Naive thymus-derived CD4-positive, alpha-beta T cell (primary cell): ENCODE data around the gene C1QTNF1. TPM values are rescaled to one million over a fixed set of nuclear protein-coding genes. Genes with fewer than 3 reads are reported as not detected.

ENCODE experiments used
- polyA plus RNA-seq, 2 donors: library from polyadenylated mRNA; unstranded; fragments of 300-500 nt; fragmentation: Illumina TruSeq; gene quantifications; one replicate each; pipeline ENCODE4 v1.2.3, GENCODE V29; 2021
- total RNA-seq, 6 experiments: library from RNA in 5 of 6; stranded (reverse) in 5 of 6; gene quantifications; 1 replicate in 5 of 6; 2 replicates in 1 of 6; pipeline ENCODE4 v1.2.3 and lab custom pipeline; 2021 to 2026

C1QTNF1 gene
- total and polyA plus RNA-seq, 7 experiments from 2014 or later = 0.10 TPM; not detected in 6

Other genes with a start within 250 kb of the C1QTNF1 start
- gene CYTH1, start 241.9 kb upstream of the C1QTNF1 start, total RNA-seq = 100 to 1,000 TPM; 297 to 452 (median 420) TPM
- gene CYTH1, start 241.9 kb upstream of the C1QTNF1 start, polyA plus RNA-seq = 100 to 1,000 TPM; 314 to 395 TPM
- 100 to 1,000 TPM; 107 to 414 (median 154) TPM for gene USP36, start 183.4 kb upstream of the C1QTNF1 start, total RNA-seq
- 10 to 100 TPM; 37.4 to 46.9 TPM for gene USP36, start 183.4 kb upstream of the C1QTNF1 start, polyA plus RNA-seq
- 10 to 100 TPM in 1 of 5 experiments, 1 to 10 TPM in 1, under 1 TPM in 2, not detected in 1; 0.19 to 14.1 (median 1.8) TPM for gene CEP295NL, start 121.0 kb upstream of the C1QTNF1 start, total RNA-seq
- not detected for gene CEP295NL, start 121.0 kb upstream of the C1QTNF1 start, polyA plus RNA-seq
- gene TIMP2, start 98.8 kb upstream of the C1QTNF1 start, total RNA-seq = 10 to 100 TPM in 1 of 5 experiments, 1 to 10 TPM in 4; 1.2 to 46.1 (median 5.8) TPM
- gene TIMP2, start 98.8 kb upstream of the C1QTNF1 start, polyA plus RNA-seq = under 1 TPM; 0.23 to 0.31 TPM
- 100 to 1,000 TPM in 1 of 5 experiments, 10 to 100 TPM in 4; 44.7 to 267 (median 53.9) TPM for gene LGALS3BP, start 44.2 kb upstream of the C1QTNF1 start, total RNA-seq
- 100 to 1,000 TPM; 116 to 122 TPM for gene LGALS3BP, start 44.2 kb upstream of the C1QTNF1 start, polyA plus RNA-seq
- 10 to 100 TPM; 40.1 to 82.2 (median 43.0) TPM for gene CANT1, start 14.4 kb upstream of the C1QTNF1 start, total RNA-seq
- 10 to 100 TPM; 11.2 to 11.4 TPM for gene CANT1, start 14.4 kb upstream of the C1QTNF1 start, polyA plus RNA-seq
- 100 to 1,000 TPM in 2 of 5 experiments, 10 to 100 TPM in 3; 41.5 to 214 (median 85.9) TPM for gene ENGASE, start 50.7 kb downstream of the C1QTNF1 start, total RNA-seq
- gene ENGASE, start 50.7 kb downstream of the C1QTNF1 start, polyA plus RNA-seq = 1 to 10 TPM; 3.8 to 6.4 TPM